Transverse colon (tissue), 4 donors: ENCODE measurements around the gene MYOZ3. TPM values are rescaled to one million over a fixed set of nuclear protein-coding genes. Genes with fewer than 3 reads are reported as not detected.

Source experiments
- DNase-seq: peaks from one replicate; pipeline ENCODE4 v3.0.0-alpha.2; 2019
- H3K27ac ChIP-seq, 4 donors: fragments of 200-600 bp; sonication (generic); 2 replicates each; pipeline ENCODE4 v1.5.1; 2016 to 2018; ENCODE audit warnings: inconsistent platforms in 4 of 4
- H3K27me3 ChIP-seq: fragments of 200-600 bp; sonication (generic); 2 replicates; pipeline ENCODE4 v1.5.1; 2017; ENCODE audit warnings: inconsistent platforms
- H3K36me3 ChIP-seq, 4 donors: fragments of 200-600 bp; sonication (generic); 2 replicates each; pipeline ENCODE4 v1.5.1; 2017 to 2019; ENCODE audit warnings: inconsistent platforms in 4 of 4
- H3K4me1 ChIP-seq, 4 donors: fragments of 200-600 bp; sonication (generic); 2 replicates each; pipeline ENCODE4 v1.5.1; 2017 to 2020; ENCODE audit warnings: inconsistent platforms in 4 of 4
- H3K4me3 ChIP-seq, 4 donors: fragments of 200-600 bp; sonication (generic); 1 replicate in 1 of 4; 2 replicates in 3 of 4; pipeline versions ENCODE4 v1.5.1 to v1.6.1; 2017 to 2019; ENCODE audit warnings: inconsistent platforms in 4 of 4
- H3K9me3 ChIP-seq, 2 donors: fragments of 200-600 bp; sonication (generic); 2 replicates each; pipeline ENCODE4 v1.5.1; 2017 to 2019; ENCODE audit warnings: inconsistent platforms in 2 of 2
- CTCF ChIP-seq, 5 experiments: fragments of 200-600 bp in 3 of 5; fragments of 450-650 bp in 2 of 5; sonication (generic) in 3 of 5; IDR thresholded peaks; 1 replicate in 2 of 5; 2 replicates in 3 of 5; pipeline ENCODE4 v1.5.1; 2016 to 2017; ENCODE audit warnings: antibody characterized with exemption in 5 of 5, inconsistent platforms in 3 of 5, mild to moderate bottlenecking in 2 of 5, moderate library complexity in 1 of 5
- EP300 ChIP-seq: sonication (generic); formaldehyde crosslinking; IDR thresholded peaks from one replicate; pipeline ENCODE4 v1.6.1; 2017; ENCODE audit warnings: antibody characterized with exemption, low read depth
- POLR2A ChIP-seq: fragments of 450-650 bp; IDR thresholded peaks from one replicate; pipeline ENCODE4 v1.6.1; 2016; ENCODE audit warnings: antibody characterized with exemption, mild to moderate bottlenecking, moderate library complexity
- POLR2AphosphoS5 ChIP-seq, 3 donors: sonication (generic); formaldehyde crosslinking; IDR thresholded peaks; one replicate each; pipeline ENCODE4 v1.6.1; 2016; ENCODE audit warnings: antibody characterized with exemption in 3 of 3
- WGBS, 2 donors: methylation state at CpG; one replicate each; pipeline ENCODE4 v1.1.5; 2018; ENCODE audit warnings: low coverage in 1 of 2; 5-methylcytosine and 5-hydroxymethylcytosine counted together
- in situ Hi-C, 4 donors: fragments of 200-750 bp; cut with MboI; loops; one replicate each; pipeline versions ENCODE4 v1.15.0 to v1.15.1; 2017; ENCODE audit warnings: low sequenced_read_pairs in 3 of 4, low pct_ligation_motif_present in 1 of 4, low pct_unique_long_range_greater_than_20kb in 1 of 4
- intact Hi-C: fragments of 100-400 bp; cut with DNase I; formaldehyde crosslinking; loops from one replicate; pipeline ENCODE4 v1.15.1; 2023; ENCODE audit warnings: low total_unique reads
- total RNA-seq, 4 donors: library from RNA; depleted of rRNA; stranded (reverse); fragments of >200 nt; gene quantifications; one replicate each; pipeline ENCODE4 v1.1.0, GENCODE V29; 2016

Gene MYOZ3
- total RNA-seq, 4 donors from 2014 or later = not detected

GRCh38 chr5:150614661-150615060 is 46.4 kb upstream of the MYOZ3 start:
- in situ Hi-C loops = no loop called here
- peak overlapping the region; percentile 47 to 70 (median 50) for H3K27ac ChIP-seq
- H3K9me3 ChIP-seq = no peaks in the 10 kb centered on the region
- H3K4me1 ChIP-seq = peaks cover 30 to 92% (median 62%) of the 10 kb centered on the region in 4 donors
- no peaks in the 10 kb centered on the region for H3K36me3 ChIP-seq
- TF ChIP-seq POLR2AphosphoS5 (IDR thresholded peaks at IDR 0.05) (no peak), EP300 (no peak), CTCF (IDR thresholded peaks at IDR 0.05) (no peak), POLR2A (no peak)
- intact Hi-C loops = no loop called here
- no peaks in the 10 kb centered on the region for H3K27me3 ChIP-seq
- 47% methylated on average over 4 of the region's 4 CpGs; no CpG with 5 or more reads in 1 of the 2 donors for WGBS, 2 donors
- DNase-seq = no peak
- H3K4me3 ChIP-seq = no peak overlapping the region

- H3K27me3 ChIP-seq = no peaks in the 10 kb centered on the region
- peaks cover 25 to 87% (median 57%) of the 10 kb centered on the region in 4 donors for H3K4me1 ChIP-seq
- in situ Hi-C loops (no loop called here), intact Hi-C loops (no loop called here)
- 27% methylated on average over 17 of the region's 17 CpGs; no CpG with 5 or more reads in 1 of the 2 donors for WGBS, 2 donors
- H3K9me3 ChIP-seq = no peaks in the 10 kb centered on the region
- peak overlapping the region; percentile 47 to 70 (median 50) for H3K27ac ChIP-seq
- H3K36me3 ChIP-seq = no peaks in the 10 kb centered on the region
- DNase-seq = peak; percentile 41
- no peak overlapping the region for H3K4me3 ChIP-seq
- TF ChIP-seq EP300 (no peak), CTCF (IDR thresholded peaks at IDR 0.05) (no peak), POLR2A (no peak), POLR2AphosphoS5 (IDR thresholded peaks at IDR 0.05) (peak in 2 of 3 donors; percentile 9 to 22)
Measured at GRCh38 chr5:150615141-150615699, 45.8 kb upstream of the MYOZ3 start.

GRCh38 chr5:150616024-150616470 is 45.0 kb upstream of the MYOZ3 start:
- peak overlapping the region; percentile 47 to 70 (median 50) for H3K27ac ChIP-seq
- peaks cover 24 to 79% (median 53%) of the 10 kb centered on the region in 4 donors for H3K4me1 ChIP-seq
- no peaks in the 10 kb centered on the region for H3K27me3 ChIP-seq
- H3K4me3 ChIP-seq = no peak overlapping the region
- DNase-seq = peak; percentile 82
- TF ChIP-seq POLR2AphosphoS5 (IDR thresholded peaks at IDR 0.05) (peak in 2 of 3 donors; percentile 26 to 37), CTCF (IDR thresholded peaks at IDR 0.05) (no peak)
- intact Hi-C loops (no loop called here), in situ Hi-C loops (no loop called here)
- H3K36me3 ChIP-seq = no peaks in the 10 kb centered on the region
- no peaks in the 10 kb centered on the region for H3K9me3 ChIP-seq
- WGBS, 2 donors = 25 to 43% methylated on average over 2 to 5 of the region's 5 CpGs

- TF ChIP-seq CTCF (IDR thresholded peaks at IDR 0.05) = no peak
- TF ChIP-seq POLR2A = no peak
- TF ChIP-seq POLR2AphosphoS5 (IDR thresholded peaks at IDR 0.05) = no peak
- TF ChIP-seq EP300 = no peak
- Histone ChIP-seq H3K4me1 (peaks cover 24 to 74% (median 49%) of the 10 kb centered on the region in 4 donors), H3K27ac (peak overlapping the region; percentile 47 to 70 (median 50)), H3K36me3 (no peaks in the 10 kb centered on the region), H3K9me3 (no peaks in the 10 kb centered on the region), H3K27me3 (no peaks in the 10 kb centered on the region), H3K4me3 (no peak overlapping the region)
- 82 to 83% methylated on average over 1 of the region's 1 CpG for WGBS, 2 donors
- intact Hi-C loops = no loop called here
- in situ Hi-C loops = no loop called here
- DNase-seq = no peak
Measured at GRCh38 chr5:150616506-150616905, 44.5 kb upstream of the MYOZ3 start.
